OCI-LY1 (cell line): ENCODE measurements around the gene PDXP.

ENCODE experiments used
- CTCF ChIP-seq: fragments of 200-600 bp; sonication (generic), shearing (Covaris generic); IDR thresholded peaks from 2 replicates; pipeline ENCODE4 v1.5.1; 2017; ENCODE audit warnings: mild to moderate bottlenecking, antibody characterized with exemption, low read length, moderate library complexity, mixed read lengths
- EZH2 ChIP-seq: fragments of 200-600 bp; sonication (generic), shearing (Covaris generic); IDR thresholded peaks from 2 replicates; pipeline ENCODE4 v1.8.0; 2017; ENCODE audit warnings: borderline replicate concordance, mixed run types, mild to moderate bottlenecking, antibody characterized with exemption, low read length, moderate library complexity, mixed read lengths

GRCh38 chr22:37697538-37697835 is 39.0 kb downstream of the PDXP start:
- TF ChIP-seq CTCF (no peak), EZH2 (no peak)
